Omental fat pad (tissue), 4 donors: ENCODE measurements around the gene UBE2E2. TPM values are rescaled to one million over a fixed set of nuclear protein-coding genes. Genes with fewer than 3 reads are reported as not detected.

ENCODE experiments used
- ATAC-seq: fragments of 150-250 bp; one replicate; pipeline ENCODE4 v1.9.1; 2016; ENCODE audit warnings: mild to moderate bottlenecking, moderate library complexity; ENCODE audit not compliant: low FRiP score
- DNase-seq: peaks from one replicate; pipeline ENCODE4 v3.0.0-alpha.2; 2019; ENCODE audit warnings: low spot score
- total RNA-seq, 4 donors: library from RNA; depleted of rRNA; stranded (reverse); fragments of >200 nt; gene quantifications; one replicate each; pipeline ENCODE4 v1.1.0, GENCODE V29; 2016
- TF ChIP-seq, protein P1 (sequence below), 3 donors: fragments of 450-650 bp; IDR thresholded peaks; one replicate each; pipeline ENCODE4 v1.5.1; 2016 to 2017; ENCODE audit warnings: antibody characterized with exemption in 3 of 3, mild to moderate bottlenecking in 3 of 3, moderate library complexity in 2 of 3

Gene UBE2E2
- total RNA-seq, 4 donors from 2014 or later = 25.9 to 93.4 (median 73.9) TPM

DNA sequence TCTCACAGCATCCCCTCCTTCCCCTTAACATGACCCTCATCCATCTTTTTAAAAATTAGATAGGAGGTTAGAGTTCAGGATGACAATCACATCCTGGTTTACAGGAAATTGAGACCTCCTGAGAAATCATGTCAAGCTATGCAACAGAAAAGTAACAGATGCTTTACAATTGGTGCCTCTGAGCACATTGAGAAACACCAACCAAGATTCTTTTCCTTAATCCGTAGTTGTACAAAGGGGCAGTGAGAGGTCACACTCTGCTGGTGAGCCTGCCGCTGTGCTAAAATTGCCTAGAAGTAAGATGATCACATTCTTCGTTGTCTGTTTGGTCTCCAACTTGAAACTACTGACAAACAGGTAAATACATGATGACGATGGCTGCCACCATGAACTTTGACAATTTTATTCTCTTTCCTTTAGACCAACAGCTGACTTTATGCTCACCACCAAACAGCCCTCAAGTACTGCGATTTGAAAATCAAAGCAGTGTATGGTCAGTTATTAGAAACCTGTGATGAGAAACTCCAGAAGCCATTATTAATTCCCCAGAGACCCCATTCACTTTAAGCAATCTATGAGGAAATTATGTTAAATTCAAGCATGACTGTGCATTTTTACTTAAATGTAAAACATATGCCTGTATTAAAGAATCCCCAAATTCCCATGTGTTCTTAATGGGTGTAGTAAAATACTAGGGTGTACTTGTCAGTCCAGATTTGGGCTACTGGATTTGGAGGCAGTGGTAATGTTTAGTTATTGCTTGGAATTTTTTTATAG is 392.0 kb downstream of the UBE2E2 start:
- TF ChIP-seq, protein P1, sequence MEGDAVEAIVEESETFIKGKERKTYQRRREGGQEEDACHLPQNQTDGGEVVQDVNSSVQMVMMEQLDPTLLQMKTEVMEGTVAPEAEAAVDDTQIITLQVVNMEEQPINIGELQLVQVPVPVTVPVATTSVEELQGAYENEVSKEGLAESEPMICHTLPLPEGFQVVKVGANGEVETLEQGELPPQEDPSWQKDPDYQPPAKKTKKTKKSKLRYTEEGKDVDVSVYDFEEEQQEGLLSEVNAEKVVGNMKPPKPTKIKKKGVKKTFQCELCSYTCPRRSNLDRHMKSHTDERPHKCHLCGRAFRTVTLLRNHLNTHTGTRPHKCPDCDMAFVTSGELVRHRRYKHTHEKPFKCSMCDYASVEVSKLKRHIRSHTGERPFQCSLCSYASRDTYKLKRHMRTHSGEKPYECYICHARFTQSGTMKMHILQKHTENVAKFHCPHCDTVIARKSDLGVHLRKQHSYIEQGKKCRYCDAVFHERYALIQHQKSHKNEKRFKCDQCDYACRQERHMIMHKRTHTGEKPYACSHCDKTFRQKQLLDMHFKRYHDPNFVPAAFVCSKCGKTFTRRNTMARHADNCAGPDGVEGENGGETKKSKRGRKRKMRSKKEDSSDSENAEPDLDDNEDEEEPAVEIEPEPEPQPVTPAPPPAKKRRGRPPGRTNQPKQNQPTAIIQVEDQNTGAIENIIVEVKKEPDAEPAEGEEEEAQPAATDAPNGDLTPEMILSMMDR (IDR thresholded peaks at IDR 0.05) = no peak
- DNase-seq (no peak), ATAC-seq (no peak)

DNA sequence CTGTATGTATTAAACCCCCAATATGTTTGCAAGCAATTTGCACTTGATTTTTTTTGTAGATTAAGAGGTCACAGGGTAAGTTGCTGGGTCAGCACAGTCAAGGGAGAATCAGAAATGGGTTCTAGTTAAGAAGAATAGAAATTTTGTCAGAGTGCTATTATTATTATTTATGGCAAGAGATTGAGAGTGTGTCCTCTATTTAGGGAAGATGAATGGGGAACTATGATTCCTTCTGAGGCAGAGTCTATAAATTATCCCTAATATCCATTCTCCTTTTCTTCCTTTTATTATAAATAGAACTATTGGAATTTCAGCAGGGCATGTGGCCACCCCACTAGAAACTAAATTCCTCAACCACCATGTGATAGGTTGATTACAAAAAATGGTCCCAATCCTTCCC is 392.7 kb downstream of the UBE2E2 start:
- TF ChIP-seq, protein P1 (IDR thresholded peaks at IDR 0.05) = no peak
- ATAC-seq (no peak), DNase-seq (no peak)

DNA sequence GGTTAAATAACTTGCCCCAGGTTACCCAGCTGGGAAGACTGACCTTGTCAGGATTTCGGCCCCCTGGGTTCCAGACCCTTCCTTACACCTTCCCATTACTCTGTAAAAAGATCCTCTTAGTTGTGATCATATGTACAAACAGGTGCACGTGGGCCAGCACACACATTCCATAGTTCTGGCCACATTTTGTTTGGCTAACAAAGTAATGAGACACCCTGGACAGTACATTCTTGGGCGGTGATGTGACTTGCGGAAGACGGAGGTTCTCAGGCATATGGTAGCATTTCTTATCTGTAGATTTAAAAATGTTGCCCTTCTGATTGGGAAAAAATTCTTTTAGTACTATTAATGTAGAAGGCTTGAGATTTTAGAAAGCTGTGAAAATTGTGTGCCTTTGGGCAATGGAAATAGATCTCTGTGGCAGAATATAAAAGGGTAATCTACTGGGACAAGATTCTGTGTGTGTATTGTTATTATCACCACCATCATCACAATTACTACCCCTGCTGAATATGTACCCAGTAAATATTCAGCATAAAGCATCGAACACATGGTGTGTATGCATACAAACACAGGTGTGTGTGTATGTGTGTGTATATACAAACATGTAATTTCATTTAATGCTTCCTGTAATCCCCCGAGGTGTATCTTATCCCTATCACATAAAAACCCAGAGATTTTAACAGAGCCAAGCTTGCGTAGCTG is 397.2 kb downstream of the UBE2E2 start:
- DNase-seq = no peak
- TF ChIP-seq, protein P1 (IDR thresholded peaks at IDR 0.05) = no peak
- no peak for ATAC-seq

DNA sequence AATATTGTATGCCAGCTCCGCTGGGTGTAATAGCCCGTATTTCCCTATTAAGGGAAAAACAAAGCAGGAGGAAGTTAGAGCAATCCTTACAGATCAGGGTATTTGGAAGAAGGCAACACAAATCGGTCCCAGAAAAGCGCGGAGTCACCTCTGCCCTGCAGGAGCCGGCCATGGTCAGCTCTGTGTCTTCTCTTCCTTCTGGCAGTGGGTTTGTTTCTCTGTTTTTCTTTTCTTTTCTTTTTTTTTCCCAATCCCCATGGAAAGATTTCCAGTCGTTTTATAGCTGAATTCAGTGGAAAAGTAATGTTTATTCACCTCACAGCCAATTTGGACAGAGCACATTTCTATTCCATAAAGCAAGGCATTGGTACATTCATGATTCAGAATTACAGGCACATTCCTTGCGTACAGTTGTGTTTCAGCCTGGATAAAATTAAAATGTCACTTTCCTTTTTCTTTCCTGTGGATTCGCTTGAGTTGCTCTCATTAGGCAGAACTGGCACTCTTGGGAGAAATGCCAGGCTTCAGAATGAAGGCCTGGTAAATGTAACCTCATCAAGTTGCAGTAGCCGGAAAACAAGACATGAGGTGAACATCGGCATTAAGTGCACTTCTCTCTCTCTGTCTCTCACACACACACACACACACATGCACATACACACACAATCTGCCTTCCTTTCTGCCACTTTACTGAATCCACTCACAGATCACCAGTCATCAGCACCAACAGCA is 398.1 kb downstream of the UBE2E2 start:
- DNase-seq (no peak), ATAC-seq (no peak)
- TF ChIP-seq, protein P1 (IDR thresholded peaks at IDR 0.05) = no peak

DNA sequence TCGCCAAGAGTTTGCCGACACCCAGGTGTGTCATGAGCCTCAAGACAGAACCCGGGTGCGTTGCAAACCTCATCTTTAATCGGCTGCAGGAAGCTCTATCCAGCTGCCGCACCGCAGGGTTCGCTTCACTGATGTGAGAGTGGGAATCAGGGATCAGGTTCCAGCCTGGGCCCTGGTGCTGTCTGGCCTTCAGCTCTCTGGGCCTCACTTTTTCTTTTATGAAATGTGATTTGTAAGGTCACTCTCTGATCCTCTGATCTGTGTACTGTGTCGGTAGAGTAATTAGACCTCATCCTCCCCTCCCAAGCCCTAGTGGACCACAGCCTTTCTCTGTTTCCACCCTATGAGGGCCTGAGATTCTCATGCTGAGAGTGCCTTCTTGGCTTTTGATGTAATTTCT is 399.8 kb downstream of the UBE2E2 start:
- no peak for ATAC-seq
- DNase-seq = no peak
- TF ChIP-seq, protein P1 (IDR thresholded peaks at IDR 0.05) = no peak

DNA sequence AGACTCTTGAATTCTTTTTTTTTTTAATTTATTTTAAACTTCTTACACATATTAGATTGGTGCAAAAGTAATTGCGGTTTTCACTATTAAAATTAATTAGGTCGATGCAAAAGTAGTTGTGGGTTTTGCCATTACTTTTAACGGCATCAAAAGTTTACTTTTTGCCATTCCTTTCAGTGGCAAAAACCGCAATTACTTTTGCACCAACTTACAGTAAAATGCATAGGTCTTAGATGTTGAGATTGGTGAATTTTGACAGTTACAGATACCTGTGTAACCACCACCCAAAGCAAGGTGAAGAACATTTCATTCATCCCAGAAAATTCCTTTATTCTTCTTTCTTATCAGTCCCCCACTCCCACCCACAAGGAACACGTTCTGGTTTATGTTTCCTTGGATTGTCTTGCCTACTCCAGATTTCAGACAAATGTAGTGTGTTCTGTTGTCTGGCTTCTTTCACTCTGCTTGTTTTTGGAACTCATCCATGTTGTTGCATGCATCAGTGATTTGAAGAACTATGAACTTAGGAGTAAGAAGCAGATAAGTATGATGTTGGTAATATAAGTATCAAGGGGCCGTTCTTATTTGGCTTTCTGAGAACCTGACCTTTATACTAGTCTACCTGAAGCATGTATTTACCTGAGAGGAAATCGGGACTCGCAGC is 404.2 kb downstream of the UBE2E2 start:
- DNase-seq (no peak), ATAC-seq (no peak)
- TF ChIP-seq, protein P1 (IDR thresholded peaks at IDR 0.05) = no peak
